ENCODE results near the gene LRP1-AS.

LRP1-AS gene

GRCh38 chr12:57173683-57174082 lies 26.3 kb upstream of the LRP1-AS start:
- Histone ChIP-seq H3K4me3 (replicated peaks; ENCODE audit: low read depth, low read length) (no peak overlapping the region), H3K36me3 (ENCODE audit: control insufficient read depth, insufficient read depth, low read length) (no peaks in the 10 kb centered on the region), H3K27me3 (replicated peaks; ENCODE audit: control insufficient read depth, insufficient read depth, low read length) (no peaks in the 10 kb centered on the region; the same call in 1 of the 2 replicates)
- DNase-seq (ENCODE audit: extremely low read depth, insufficient read length), result no peak
- TF ChIP-seq CTCF (IDR thresholded peaks at IDR 0.05; ENCODE audit: insufficient read depth, low read length, poor library complexity, severe bottlenecking), result no peak

DNA sequence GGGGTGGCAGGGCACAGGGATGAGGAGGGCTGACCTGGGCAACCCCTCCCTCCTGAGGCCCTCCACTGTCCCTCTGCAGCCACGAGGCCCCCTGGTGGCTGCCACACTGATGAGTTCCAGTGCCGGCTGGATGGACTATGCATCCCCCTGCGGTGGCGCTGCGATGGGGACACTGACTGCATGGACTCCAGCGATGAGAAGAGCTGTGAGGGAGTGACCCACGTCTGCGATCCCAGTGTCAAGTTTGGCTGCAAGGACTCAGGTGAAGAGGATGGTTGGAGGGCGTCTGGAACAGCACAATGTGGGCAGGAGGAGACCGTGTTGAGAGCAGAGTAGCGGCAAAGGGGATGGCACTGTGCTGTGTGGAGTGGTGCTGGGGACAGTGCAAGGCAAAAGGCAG lies 25.7 kb upstream of the LRP1-AS start:
- no peak for DNase-seq (ENCODE audit: extremely low read depth, insufficient read length)
- H3K36me3 ChIP-seq (ENCODE audit: control insufficient read depth, insufficient read depth, low read length), result no peaks in the 10 kb centered on the region
- peak; percentile 81 for TF ChIP-seq CTCF (IDR thresholded peaks at IDR 0.05; ENCODE audit: insufficient read depth, low read length, poor library complexity, severe bottlenecking)
- H3K27me3 ChIP-seq (replicated peaks; ENCODE audit: control insufficient read depth, insufficient read depth, low read length), result no peaks in the 10 kb centered on the region; the same call in 1 of the 2 replicates
- no peak overlapping the region for H3K4me3 ChIP-seq (replicated peaks; ENCODE audit: low read depth, low read length)

- no peak for DNase-seq (ENCODE audit: extremely low read depth, insufficient read length)
- no peaks in the 10 kb centered on the region for H3K36me3 ChIP-seq (ENCODE audit: control insufficient read depth, insufficient read depth, low read length)
- TF ChIP-seq CTCF (IDR thresholded peaks at IDR 0.05; ENCODE audit: insufficient read depth, low read length, poor library complexity, severe bottlenecking), result no peak
Observed at GRCh38 chr12:57171668-57172067, 24.2 kb upstream of the LRP1-AS start.

GRCh38 chr12:57170927-57171326 lies 23.5 kb upstream of the LRP1-AS start:
- no peak for DNase-seq (ENCODE audit: extremely low read depth, insufficient read length)
- Histone ChIP-seq H3K27me3 (replicated peaks; ENCODE audit: control insufficient read depth, insufficient read depth, low read length) (no peaks in the 10 kb centered on the region; the same call in 1 of the 2 replicates), H3K4me3 (replicated peaks; ENCODE audit: low read depth, low read length) (no peak overlapping the region), H3K36me3 (ENCODE audit: control insufficient read depth, insufficient read depth, low read length) (no peaks in the 10 kb centered on the region)
- no peak for TF ChIP-seq CTCF (IDR thresholded peaks at IDR 0.05; ENCODE audit: insufficient read depth, low read length, poor library complexity, severe bottlenecking)

More at GRCh38 chr12:57171668-57172067, 24.2 kb upstream of the LRP1-AS start:
- Histone ChIP-seq H3K27me3 (replicated peaks; ENCODE audit: control insufficient read depth, insufficient read depth, low read length) (no peaks in the 10 kb centered on the region; the same call in 1 of the 2 replicates), H3K4me3 (replicated peaks; ENCODE audit: low read depth, low read length) (no peak overlapping the region)

DNA sequence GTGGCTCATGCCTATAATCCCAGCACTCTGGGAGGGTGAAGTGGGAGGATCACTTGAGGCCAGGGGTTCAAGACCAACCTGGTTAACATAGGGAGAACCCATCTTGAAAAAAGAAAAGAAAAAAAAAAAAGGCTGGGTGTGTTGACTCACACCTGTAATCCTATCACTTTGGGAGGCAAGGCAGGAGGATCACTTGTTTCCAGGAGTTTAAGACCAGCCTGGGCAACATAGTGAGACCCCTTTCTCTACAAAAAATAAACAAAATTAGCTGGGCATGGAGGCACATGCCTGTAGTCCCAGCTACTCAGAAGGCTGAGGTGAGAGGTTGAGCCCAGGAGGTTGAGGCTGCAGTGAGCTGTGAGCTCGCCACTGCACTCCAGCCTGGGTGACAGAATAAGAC lies 23.0 kb upstream of the LRP1-AS start:
- no peaks in the 10 kb centered on the region for H3K36me3 ChIP-seq (ENCODE audit: control insufficient read depth, insufficient read depth, low read length)
- DNase-seq (ENCODE audit: extremely low read depth, insufficient read length), result no peak
- TF ChIP-seq CTCF (IDR thresholded peaks at IDR 0.05; ENCODE audit: insufficient read depth, low read length, poor library complexity, severe bottlenecking), result no peak
- no peak overlapping the region for H3K4me3 ChIP-seq (replicated peaks; ENCODE audit: low read depth, low read length)
- no peaks in the 10 kb centered on the region; the same call in 1 of the 2 replicates for H3K27me3 ChIP-seq (replicated peaks; ENCODE audit: control insufficient read depth, insufficient read depth, low read length)

- no peak for DNase-seq (ENCODE audit: extremely low read depth, insufficient read length)
- no peaks in the 10 kb centered on the region; the same call in 1 of the 2 replicates for H3K27me3 ChIP-seq (replicated peaks; ENCODE audit: control insufficient read depth, insufficient read depth, low read length)
- H3K36me3 ChIP-seq (ENCODE audit: control insufficient read depth, insufficient read depth, low read length), result no peaks in the 10 kb centered on the region
- no peak overlapping the region for H3K4me3 ChIP-seq (replicated peaks; ENCODE audit: low read depth, low read length)
- no peak for TF ChIP-seq CTCF (IDR thresholded peaks at IDR 0.05; ENCODE audit: insufficient read depth, low read length, poor library complexity, severe bottlenecking)
Observed at GRCh38 chr12:57169969-57170368, 22.6 kb upstream of the LRP1-AS start.

All from GM06990 (cell line).